ENCODE data around the gene NLRP1.

NLRP1 gene

GRCh38 chr17:5478992-5479391 lies 105.3 kb downstream of the NLRP1 start:
- DNase-seq (ENCODE audit: low read depth in 2 of 2), result no peak

- DNase-seq (ENCODE audit: low read depth in 2 of 2), result no peak
Observed at GRCh38 chr17:5473906-5474305, 110.4 kb downstream of the NLRP1 start.

GRCh38 chr17:5472511-5472910 lies 111.8 kb downstream of the NLRP1 start:
- no peak for DNase-seq (ENCODE audit: low read depth in 2 of 2)

- peak in 1 of 2 experiments; percentile 11 for DNase-seq (ENCODE audit: low read depth in 2 of 2)
Observed at GRCh38 chr17:5468075-5468473, 116.2 kb downstream of the NLRP1 start.

GRCh38 chr17:5467416-5467815 lies 116.9 kb downstream of the NLRP1 start:
- no peak for DNase-seq (ENCODE audit: low read depth in 2 of 2)

- no peak for DNase-seq (ENCODE audit: low read depth in 2 of 2)
Observed at GRCh38 chr17:5466295-5466694, 118.0 kb downstream of the NLRP1 start.

- no peak for DNase-seq (ENCODE audit: low read depth in 2 of 2)
Observed at GRCh38 chr17:5464717-5465507, 119.4 kb downstream of the NLRP1 start.

Data from stimulated activated CD4-positive, alpha-beta T cell treated with anti-CD3 and anti-CD28 coated beads, Interleukin-12 subunit alpha, Interleukin-12 subunit beta, amount 100 ng/mL, for 24 hours (primary cell).